AG08396 (cell line): ENCODE data around the gene TPM3.
"Not testable (repeated sequence)": the region's sequence is repeated elsewhere in the genome, so short reads cannot be mapped to it uniquely, and the experiment has no call there.

Source experiments
- DNase-seq: peaks from one replicate; pipeline ENCODE4 v3.0.0; 2012; ENCODE audit warnings: low spot score, mixed read lengths

TPM3 gene

DNA sequence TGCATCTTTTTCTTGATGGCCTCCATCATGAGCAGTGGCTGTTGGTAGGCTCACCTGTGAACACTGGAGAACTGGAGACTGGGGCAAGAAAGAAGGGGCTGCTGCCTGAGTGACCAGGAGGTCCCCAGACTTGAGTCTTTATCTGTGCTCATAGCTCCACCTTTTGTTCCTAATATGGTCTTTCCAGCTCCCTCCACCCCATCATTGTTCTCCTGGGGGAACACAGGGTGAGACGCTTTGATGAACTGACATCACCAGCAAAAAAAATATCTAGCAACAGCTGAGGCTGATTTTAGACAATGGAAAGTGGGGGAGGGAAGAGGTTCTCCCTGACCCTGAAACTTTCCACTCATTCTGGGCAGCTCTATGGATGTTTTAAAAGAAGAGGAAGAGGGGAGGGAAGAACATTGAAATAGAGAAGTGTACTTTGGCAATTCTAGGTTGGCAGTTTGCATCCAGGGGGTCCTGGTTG, at the start of gene TPM3:
Gene TPM3, minus strand, starts transcription at position 111 of the 472 bp plus-strand sequence. Its CDS starts 82 bp downstream, at position 29.
- no peak for DNase-seq

- no peak for DNase-seq
Measured at GRCh38 chr1:154240294-154240833, 48.5 kb upstream of the TPM3 start.

DNA sequence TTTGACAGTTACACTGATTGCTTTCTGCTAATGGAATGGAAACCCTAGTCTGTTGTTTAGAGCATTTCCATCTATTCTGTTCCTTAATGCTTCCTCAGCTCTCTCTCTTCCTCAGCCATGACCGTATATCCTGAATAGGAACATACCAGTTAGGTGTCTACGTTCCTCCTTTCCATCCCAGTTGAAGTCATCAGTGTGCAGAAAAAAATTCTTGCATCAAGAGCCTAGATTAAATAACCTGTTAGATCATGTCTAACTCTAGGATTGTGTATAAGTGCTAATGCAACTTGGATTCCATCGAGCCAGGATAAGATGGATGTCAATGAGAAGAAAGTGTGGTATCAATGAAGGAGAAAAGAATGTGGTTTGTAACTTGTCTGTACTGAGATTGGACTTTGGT, 47.6 kb upstream of the TPM3 start:
- no peak for DNase-seq

DNA sequence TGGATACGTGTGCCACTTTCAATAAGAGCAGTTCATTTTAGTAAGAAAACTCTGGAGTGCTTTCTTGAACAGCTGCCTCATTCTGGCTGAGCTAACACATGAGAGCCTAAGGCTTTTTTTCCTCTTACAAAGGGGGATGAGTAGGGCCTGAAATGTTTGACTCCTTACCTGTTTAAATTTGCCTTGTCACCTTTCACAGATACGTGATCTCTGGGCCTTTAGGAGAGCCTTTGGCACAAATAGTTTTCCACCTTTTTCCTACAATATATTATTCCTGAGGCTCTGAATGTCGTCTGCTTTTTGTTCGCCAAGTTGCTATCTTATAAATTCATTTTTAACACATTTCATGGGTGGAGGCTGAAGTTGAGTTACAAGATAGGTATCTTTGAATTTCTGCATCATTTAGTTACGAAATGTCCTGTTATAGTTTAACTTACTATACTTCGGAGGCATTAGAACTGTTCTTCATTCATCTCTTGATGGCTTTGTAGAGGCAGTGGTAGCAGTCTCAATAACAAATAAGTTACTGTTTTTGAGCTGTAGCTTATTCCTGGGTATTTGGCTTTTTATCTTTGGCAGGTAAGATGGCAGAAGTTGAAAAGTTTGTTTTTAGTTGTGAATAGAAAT, 46.1 kb upstream of the TPM3 start:
- DNase-seq: no peak

DNA sequence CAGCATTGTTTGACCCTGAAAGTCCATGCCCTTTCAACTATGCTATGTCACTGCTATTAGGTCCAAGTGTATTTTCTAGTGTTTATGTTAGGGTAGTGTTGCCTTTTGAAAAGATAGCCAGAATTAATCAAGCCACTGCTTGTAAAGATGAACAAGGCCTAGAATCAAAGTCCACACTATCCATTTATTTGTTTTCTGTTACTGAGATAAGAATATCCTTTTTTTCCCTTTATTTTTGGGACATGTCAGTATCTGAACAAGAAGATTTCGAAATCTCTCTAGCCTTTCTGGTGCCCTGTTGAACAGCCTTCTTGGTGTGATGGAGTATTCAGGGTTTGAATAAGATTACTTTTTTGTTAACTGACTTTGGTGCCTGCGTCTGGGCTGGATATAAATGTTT, 45.5 kb upstream of the TPM3 start:
- DNase-seq: no peak

DNA sequence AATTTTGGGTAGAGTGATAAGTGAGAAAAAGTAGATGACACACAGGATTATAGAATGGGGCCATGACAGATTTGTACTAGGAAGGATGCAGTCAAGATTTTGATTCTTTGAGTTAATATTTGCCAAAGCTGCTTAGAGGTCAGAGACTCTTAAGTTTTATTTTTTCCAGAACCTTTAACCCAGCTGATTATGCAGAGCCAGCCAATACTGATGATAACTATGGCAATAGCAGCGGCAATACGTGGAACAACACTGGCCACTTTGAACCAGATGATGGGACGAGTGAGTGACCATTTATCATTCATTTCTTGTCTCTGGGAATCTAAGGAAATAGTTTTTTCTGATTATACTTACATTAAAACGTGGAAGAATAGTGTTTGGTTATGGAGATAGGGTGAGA, 45.0 kb upstream of the TPM3 start:
- DNase-seq: no peak

DNA sequence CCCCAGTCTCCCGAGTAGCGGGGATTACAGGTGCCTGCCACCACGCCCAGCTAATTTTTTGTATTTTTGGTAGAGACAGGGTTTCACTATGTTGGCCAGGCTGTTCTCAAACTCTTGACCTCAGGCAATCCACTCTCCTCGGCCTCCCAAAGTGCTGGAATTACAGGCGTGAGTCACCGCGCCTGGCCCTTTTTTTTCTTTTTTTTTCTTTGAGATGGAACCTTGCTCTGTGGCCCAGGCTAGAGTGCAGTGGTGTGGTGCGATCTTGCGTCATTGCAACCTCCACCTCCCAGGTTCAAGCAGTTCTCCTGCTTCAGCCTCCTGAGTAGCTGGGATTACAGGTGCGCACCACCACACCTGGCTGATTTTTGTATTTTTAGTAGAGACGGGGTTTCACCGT, 41.2 kb upstream of the TPM3 start:
- not testable (repeated sequence) for DNase-seq

- not testable (repeated sequence) for DNase-seq
Measured at GRCh38 chr1:154231112-154231511, 39.2 kb upstream of the TPM3 start.

DNA sequence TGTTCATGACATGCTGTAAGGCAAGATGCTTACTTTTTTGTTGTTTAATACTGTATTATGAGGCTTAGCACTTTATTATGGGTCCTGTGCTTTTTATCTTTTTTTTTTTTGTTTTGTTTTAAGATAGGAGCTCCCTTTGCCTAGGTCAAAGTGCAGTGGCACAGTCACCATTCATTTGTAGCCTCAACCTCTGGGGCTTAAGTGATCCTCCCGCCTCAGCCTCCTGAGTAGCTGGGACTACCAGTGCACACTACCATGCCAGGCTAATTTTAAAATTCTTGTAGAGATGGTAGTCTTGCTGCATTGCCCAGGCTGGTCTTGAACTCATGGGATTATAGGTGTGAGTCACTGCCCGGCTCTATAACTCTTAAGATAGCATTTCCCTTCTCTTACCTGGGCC, 33.5 kb upstream of the TPM3 start:
- DNase-seq: no peak

- no peak for DNase-seq
Measured at GRCh38 chr1:154223621-154224020, 31.7 kb upstream of the TPM3 start.

- DNase-seq: no peak
Measured at GRCh38 chr1:154222918-154223317, 31.0 kb upstream of the TPM3 start.

DNA sequence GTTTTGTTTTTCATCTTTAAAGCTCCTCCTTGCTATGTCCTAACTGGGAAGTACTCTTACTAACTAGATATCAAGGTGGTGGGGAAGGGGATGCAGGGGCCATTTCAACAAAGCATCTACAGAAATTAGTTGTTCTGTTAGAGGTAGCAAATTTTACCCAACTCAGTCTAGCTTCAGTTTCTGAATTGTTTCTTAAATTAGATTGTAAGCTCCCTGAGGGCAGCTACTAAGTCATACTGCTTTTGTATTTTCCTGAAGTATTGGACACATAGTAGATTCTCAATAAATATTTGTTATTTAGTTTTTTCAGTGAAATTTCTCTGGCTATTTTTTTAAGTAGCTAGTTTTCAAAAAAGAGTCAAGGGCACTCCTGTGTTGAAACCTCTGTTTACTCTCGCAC, 30.6 kb upstream of the TPM3 start:
- DNase-seq: no peak

- DNase-seq: peak; percentile 37
Measured at GRCh38 chr1:154221278-154222001, 29.5 kb upstream of the TPM3 start.

DNA sequence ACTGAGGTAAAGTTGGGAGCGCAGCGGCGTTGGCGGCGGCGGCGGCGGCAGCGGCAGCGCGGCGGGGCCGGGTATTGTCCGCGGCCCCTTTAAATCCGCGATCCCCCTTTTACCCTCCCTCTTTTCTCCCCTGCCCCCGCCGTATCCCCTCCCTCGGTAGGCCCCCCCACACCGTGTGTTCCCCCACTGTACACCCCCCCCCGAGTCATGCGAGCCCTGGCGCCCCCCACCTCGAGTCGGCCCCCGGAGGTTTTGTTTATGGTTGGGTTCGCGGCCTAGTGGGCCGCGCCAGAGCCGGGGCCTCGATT, 29.0 kb upstream of the TPM3 start:
- DNase-seq: no peak

DNA sequence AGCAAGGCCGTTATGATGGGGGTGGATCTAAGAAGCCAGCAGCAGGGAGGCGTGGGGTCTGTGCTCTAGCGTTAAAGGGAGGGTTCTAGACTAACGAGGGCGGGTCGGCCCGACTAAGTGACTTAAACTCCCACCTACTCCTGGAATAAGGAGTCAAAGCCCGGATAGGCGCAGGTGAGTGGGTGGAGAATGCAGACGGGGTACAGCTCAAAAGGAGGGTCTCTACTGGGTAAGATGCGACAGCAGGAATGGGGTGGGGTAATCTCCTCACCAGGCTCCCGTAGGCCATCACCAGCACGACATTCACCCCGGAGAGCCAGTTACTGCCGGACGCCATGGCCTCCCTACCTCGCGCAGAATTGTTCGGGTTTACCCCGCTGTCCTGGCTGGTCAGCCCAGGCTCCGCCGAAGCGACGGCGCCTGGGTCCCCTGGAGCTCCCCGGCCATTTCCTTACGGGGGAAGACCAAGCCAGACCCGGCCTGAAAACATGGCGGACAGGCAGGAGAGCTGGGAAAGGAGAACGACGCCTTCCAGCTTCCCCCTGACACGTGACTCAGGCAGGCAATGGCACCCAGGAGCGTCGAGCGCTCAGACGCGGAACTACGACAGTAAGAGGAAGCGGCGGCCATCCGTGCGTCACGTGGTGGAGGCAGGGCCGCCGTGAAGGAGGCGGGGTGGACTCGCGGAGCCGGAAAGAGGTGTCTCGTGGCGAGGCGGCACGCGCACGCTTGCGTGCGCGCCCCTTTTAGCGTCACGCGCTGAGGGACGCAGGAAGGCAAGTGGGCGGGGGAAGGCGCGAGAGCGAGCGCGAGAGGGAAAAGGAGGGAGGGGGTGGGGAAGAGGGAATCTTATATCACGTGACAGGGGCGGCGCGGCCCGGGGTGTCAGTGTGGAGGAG, 28.4 kb upstream of the TPM3 start, which contains the start of gene UBAP2L:
Gene UBAP2L, plus strand, starts transcription at position 885 of the 899 bp plus-strand sequence. CDS start 4,169 bp downstream, outside the sequence.
- peak; percentile 95 for DNase-seq

- no peak for DNase-seq
Measured at GRCh38 chr1:154219541-154219940, 27.6 kb upstream of the TPM3 start.

DNA sequence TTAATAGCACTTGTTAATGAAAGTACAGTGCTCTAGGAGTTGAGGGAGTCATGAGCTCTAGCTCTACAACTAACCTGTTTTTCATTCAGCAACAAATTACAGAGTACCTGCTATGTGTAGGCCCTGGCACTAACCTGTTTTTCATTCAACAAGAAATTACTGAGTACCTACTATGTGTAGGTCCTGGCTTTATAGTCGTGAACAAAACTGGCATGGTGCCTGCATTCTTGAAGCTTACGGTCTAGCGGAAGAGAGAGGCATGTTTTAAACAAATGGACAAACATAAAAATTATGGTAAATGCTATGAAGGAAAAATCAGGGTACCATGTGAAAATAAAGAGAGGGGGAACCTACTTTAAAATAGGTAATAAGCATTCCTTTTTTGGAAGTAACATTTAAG, 26.6 kb upstream of the TPM3 start:
- no peak for DNase-seq

DNA sequence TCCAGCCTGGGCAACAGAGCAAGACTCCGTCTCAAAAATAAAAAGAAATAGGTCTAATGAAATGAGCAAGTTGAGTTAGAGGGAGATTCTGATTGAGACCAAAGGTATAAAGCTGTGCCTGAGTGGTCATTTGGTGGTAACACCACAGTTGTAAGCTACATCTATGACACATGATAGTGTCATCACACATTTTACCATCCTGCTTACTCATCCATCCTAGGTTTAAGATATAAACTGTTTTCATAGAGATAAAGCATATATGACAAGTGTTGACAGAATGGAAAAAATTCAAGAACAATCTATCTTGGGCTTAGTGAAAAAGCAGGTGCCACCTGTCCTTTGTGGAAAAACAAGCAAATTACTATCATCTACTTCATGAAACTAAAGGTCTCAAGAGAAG, 21.4 kb upstream of the TPM3 start:
- peak; percentile 36 for DNase-seq

DNA sequence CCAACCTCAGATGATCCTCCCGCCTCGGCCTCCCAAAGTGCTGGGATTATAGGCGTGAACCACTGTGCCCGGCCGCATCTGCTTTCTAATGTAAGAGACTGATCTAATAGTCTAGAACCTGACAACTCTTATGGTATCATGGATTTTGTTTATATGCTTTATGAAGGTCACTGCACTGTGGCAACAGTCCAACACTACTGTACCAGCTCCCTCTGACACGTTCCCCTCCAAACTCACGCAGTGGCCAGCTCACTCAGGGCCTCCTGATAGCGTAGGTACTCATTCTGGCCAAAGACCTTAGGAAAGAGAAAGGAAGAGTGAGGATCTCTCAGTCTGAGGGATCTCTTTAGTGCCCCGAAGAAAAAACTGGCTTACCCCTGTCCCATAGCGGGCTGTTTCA, 20.2 kb upstream of the TPM3 start:
- no peak for DNase-seq

- DNase-seq: no peak
Measured at GRCh38 chr1:154208677-154209388, 16.9 kb upstream of the TPM3 start.

GRCh38 chr1:154207262-154207661, 15.4 kb upstream of the TPM3 start:
- no peak for DNase-seq

DNA sequence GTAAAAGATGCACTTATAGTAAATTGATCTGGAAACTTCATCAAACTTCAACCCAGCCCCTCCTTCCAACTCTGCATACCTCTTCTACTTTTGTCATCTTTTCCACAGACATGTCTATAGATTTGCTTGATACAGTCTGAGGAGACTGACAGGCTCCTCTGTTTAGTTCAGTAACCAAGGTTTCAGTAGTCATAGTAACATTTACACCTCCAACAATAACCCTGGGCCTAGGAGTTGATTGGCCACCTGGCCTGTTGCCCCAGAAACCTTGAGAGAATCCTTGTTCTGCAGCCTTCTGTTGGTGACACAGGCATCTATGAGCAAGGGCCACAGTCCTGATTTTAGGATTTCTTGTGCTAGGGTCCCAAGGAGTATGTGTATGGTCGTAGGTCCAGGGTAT, 14.3 kb upstream of the TPM3 start, which contains the start of gene CFAP141:
Gene CFAP141, minus strand, starts transcription at position 138 of the 400 bp plus-strand sequence. Its CDS starts 26 bp downstream, at position 112.
- peak; percentile 18 for DNase-seq
